AG20443 (cell line): Measurements from ENCODE around the gene NADSYN1.

Source experiments
- DNase-seq: peaks from one replicate; pipeline ENCODE4 v3.0.0; 2012; ENCODE audit warnings: low spot score, mixed read lengths

Gene NADSYN1

DNA sequence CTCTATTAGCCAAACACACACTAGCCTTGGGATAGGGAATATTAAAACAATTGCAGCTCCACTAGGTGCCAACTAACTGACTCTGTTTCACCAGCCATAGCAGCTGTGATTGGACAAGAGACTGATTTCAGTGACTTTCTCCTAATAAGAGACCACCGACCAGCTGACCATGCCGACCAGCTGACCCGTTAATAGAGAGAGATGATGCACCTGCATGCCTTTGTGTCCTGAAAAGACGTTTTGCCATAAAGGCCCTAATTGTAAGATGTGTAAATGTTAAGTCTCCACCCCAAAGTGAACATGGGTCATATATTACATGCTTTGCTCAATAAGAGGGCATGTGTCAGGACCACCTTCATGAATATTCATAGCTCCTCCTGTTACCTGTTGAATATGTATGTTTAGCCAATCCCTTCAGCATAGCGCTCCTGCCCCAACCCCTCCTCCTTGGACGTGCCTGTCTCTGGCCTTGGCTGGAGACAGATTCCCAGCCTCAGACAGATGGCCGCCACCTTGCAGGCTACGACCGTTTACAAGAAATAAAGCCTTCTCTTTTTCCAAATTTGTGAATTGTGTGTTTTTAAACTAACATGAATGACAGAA lies 1.3 kb upstream of the NADSYN1 start:
- DNase-seq = no peak

DNA sequence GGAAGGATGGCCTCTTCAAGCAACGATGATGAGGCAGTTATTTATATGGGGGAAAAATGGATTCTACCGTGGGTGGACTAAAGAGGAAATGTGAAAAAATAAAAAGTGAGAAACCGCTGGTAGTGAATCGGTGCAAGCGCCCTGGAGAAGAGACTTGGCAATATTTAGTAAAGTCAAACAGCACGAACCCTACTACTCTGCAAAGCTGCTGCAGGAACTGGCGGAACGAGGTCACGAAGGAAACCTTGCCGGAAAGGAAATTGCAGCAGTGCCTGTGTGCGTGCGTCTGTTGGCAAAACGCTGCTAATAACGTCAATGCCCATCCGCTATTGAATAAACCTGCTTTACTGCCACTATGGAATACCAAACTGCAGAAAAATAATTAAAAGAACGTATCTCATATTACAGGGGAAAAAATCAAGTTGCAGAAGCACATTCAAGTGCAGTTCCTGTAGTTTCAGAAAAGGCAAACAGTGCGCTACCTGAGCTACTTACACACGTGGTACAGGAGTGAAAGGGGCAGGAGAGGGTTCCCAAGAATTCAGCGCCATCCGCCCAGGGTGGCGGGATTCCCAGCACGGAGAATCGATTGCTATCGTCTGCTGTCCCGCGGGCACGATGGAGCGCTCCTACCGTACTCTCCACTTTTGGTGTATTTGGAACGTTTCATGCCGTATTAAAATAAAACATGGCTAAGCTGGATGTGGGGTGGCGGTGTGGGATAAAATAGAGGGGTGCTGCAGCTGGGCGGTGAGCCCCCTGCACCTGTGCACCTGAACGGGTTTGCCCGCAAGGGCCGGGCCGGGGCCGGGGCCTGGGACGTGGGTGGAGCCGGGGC lies 585 bp upstream of the NADSYN1 start:
- DNase-seq = peak; percentile 36

DNA sequence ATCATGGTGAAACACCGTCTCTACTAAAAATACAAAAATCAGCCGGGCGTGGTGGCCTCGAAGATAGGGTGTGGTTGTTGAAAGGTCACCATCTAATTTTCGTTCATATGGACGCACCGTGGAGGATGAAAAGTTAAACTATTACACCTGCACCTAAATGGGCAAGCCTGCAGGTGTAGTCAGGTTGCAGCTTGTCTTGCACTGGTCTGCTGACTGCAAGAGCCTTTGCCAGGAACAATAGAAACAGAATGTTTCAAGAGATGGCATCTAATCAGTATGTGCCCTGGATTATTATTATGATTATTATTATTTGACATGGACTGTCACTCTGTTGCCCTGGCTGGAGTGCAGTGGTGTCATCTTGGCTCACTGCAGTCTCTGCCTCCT lies 908 bp downstream of the NADSYN1 start:
- no peak for DNase-seq

DNA sequence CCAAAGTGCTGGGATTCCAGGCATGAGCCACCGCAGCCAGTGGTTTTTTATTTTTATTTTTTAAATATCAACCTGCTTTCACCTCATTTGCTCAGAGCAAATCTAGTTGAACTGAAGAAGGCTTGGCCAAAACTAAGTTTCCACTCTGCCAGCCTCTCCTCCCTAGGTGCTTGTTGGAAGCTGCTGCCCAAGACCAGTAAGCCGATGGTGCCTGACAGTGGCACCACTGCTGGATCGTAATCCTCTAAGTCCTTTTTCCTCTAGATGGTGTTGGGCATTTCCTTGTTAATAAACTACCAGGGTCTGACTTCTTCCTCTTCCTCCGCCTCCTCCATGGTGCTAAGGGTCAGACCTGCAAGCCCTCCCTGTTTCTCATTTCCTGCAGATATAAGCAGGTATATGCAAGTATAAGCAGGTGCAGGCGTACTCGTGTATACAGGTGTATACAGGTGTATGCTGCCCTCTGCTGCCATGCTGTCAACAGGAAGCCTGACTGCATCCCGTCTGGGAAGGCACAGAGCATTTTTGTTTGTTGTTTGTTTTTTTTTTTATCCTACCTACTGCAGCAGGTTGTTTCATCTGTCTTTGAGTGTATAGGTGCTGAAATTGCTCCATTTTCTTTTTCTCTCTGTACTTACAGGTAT lies 1.6 kb downstream of the NADSYN1 start:
- DNase-seq = no peak

DNA sequence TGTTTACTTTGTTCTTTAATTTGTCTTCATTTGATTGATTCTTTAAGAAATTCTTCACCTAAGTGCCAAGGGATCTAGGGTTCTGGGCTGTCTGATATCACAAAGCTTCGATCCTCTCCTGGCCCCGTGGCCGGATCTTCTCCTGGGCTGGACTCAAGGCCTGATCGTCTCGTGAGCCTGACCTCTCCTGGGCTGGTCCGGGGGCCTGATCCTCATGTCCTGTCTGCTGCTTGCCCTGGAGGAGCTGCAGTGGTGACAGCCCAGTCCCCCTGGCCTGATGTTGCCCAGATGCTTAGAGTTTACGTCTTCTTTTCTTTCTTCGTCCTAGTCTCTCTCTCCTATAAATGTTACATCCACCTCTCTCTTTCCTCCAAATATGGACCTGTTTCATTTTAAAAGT lies 3.3 kb downstream of the NADSYN1 start:
- DNase-seq = no peak

DNA sequence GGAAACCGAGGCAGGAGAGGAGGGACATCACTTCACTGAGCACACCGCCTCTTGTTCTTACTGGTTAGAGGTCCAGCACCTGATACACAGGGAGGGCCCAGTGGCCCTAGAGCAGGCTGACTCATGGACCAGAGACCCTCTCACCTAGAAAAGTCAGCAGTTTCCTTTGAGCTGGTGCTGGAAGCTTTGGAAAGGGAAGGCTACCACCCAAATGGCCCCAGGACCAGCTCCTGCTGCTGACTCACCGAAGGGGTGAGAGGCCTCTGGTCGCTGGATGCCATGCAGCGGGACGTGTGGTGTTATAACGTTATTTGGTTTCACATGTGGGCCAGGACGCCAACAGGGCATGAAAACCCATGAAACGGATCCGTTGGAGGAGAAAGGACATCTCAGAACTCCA lies 3.8 kb downstream of the NADSYN1 start:
- no peak for DNase-seq

DNA sequence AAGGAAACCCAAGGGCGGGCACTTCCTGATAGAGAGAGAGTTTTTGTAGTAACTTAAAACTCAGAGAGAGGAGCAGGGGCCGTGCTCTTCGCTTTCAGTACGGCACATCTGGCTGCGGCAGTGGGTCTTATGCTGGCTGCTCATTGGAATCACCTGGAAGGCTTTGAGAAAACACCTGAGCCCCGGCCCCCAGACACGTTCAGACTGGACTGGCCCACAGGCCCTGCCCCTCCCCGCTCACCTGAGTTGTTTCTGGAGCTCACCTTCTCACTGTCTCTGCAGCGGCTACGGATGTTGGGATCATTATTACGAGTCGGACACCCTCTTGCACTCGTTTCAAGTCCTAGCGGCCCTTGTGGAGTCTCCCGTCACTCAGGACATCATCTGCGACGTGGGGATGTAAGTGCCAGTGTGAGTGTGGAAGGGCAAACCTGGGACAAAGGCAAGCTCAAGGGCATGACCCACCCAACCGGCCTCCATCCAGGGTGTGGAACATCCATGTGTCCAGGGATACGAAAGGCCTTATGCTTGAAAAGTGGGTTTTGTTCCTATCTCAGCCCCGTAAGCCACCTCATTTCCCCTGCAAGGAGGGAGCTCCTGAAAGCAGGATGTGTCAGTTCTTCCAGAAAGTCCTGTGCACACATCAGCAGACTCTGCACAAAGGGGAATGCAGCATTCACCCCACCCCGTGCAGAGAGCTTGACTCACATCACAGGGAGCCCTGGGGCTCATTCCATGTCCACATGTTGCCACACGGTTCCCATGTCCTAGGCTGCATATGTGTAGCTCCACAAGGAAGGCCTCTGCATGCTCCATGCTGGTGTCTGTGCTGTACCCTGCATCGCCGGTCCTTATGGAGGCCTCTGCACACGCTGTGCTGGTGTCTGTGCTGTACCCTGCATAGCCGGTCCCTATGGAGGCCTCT lies 5.4 kb downstream of the NADSYN1 start:
- no peak for DNase-seq

DNA sequence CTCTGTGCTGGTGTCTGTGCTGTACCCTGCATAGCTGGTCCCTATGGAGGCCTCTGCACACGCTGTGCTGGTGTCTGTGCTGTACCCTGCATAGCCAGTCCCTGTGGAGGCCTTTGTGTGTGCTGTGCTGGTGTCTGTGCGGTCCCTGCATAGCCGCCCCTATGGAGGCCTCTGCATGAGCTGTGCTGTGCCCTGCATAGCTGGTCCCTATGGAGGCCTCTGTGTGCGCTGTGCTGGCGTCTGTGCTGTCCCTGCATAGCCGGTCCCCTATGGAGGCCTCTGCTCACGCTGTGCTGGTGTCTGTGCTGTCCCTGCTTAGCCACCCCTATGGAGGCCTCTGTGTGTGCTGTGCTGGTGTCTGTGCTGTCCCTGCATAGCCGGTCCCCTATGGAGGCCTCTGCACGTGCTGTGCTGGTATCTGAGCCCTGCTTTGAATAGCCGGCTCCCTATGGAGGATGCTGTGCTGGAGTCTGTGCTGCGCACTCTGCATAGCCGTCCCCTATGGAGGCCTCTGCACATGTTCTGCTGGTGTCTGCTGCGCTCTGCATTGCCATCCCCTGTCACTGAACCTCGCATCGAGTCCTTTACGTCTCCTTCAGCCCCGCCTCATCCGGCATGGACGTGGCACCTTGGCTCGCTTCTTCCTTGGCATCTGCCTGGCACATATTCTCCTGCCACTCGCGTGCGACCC lies 6.2 kb downstream of the NADSYN1 start:
- DNase-seq = no peak

DNA sequence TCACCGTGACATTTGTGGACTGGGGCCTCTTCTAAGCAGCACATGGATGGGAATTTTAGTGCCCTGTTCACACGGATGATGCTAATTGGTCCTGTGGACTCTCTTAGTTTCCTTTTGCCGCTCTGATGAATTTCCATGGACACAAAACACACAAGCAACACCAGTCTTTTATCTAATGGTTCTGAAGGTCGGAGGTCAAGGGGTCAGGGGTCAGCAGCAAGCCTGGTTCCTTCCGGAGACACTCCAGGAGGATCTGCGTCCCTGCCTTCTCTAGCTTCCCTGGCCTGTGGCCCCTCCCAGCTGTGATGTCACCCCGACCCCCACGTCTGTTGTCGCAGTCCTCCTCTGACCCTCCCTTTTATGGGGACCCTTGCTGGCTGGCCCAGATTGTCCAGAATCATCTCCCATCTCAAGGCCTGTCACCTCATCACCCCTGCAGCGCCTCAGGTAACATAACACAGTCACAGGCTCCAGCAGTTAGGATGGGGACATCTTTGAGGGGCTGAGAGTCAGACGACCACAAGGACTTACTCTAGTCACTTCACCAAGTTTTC lies 6.8 kb downstream of the NADSYN1 start:
- DNase-seq = no peak

DNA sequence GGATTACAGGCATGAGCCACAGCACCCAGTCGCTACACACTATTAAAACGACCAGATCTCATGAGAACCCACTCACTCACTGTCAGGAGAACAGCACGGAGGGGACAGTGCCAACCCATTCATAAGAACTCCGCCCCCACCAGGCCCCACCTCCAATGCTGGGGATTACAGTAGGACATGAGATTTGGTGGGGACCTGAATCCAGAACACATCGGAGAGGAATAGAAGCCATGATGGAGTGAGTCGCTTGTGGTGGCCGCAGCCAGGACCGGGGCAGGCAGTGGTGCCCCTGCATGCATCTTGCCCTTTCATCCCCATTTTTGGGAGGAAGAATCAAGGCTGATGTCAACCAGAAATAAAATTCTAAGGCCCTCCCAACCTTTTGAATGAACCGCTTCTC lies 8.7 kb downstream of the NADSYN1 start:
- no peak for DNase-seq

DNA sequence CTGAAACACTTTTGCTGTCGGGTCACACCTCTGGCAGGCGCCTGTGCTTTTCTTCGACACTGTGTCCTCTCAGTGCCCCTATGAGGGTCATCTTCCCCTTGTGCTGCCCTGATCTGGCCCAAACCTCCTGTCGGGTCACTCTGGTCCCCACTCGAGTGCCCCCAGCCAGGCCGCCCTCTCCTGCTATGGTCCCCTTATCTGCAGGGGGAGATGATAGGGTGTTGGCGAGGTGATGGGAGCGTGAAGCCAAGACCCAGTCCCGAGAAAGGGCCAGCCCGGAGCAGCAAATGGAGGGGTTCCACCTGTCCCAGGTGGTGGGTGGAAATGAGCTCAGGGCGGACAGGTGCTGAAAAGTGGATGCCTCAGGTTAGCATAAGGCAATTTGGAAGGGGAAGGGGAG lies 9.7 kb downstream of the NADSYN1 start:
- no peak for DNase-seq

DNA sequence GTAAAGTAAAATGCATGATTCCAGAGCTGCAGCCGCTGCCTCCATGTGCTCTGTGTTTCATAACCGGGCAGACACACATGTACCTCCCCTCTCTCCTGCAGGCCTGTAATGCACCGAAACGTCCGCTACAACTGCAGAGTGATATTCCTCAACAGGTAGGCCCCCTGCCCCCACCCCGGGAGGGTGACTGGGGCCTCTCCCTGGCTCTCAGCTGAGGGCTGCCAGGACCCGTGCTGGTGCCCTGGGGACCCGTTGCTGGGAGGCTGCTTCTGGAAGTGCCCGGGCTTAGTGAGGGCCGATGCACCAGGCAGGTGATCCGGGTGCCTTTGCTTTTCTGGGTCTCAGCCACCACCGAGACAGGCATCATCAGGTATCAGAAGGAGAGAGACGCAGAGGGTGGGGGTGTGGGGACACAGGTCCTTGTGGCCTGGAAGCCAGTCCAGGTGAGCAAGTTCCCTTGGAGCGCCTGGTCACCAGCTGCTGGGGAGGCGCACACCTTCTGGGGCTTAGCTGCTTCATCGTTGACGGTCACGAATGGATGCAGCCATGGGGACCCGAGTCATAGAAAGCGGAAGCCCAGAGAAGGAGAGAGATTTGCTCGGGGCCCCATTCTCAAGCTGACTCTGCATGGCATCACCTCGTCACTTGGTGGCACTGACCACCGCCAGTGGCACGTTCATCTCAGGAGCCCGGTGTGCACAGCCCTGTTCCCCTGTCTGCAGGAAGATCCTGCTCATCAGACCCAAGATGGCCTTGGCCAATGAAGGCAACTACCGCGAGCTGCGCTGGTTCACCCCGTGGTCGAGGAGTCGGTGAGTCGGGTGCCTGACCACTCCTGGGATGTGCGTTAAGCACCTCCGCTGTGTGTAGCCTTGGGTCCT lies 10.6 kb downstream of the NADSYN1 start:
- DNase-seq = no peak

DNA sequence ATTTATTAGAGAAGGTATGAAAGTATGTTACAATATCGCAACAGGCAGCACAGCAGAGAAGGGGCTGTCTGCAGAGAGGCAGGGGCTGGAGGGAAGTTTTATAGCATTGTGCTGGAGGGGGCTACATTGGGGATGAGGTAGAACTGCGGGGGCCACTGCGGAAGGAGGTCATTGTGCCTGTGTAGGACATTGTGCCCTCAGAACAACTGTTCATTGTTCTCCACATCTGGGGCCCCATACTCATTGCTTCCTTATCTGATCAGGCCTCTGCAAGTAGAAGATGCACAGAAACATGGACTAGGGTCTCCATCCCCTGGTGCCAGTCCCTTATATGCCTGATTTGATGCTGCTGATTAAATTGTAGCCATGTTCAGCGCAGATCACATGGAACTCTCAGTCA lies 12.1 kb downstream of the NADSYN1 start:
- no peak for DNase-seq

DNA sequence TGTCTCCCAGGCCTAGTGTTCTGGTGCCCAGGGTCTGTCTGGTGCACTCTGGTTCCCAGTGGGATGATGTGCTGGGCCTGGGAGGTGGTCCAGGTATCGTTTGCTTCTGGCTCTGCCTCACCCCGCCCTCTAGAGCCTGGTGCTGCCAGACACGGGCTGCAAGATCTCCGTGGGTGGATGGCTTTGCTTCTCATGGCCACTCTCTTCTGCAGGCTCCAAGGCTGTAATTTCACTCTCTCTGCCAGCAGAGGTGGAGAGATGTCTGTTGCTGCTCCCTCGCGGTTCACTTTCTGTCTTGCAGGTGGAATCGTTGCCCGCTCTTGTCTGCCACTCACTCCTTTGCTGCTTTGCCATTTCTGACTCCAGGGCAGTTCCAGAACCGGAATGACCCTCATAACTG lies 13.4 kb downstream of the NADSYN1 start:
- DNase-seq = no peak

DNA sequence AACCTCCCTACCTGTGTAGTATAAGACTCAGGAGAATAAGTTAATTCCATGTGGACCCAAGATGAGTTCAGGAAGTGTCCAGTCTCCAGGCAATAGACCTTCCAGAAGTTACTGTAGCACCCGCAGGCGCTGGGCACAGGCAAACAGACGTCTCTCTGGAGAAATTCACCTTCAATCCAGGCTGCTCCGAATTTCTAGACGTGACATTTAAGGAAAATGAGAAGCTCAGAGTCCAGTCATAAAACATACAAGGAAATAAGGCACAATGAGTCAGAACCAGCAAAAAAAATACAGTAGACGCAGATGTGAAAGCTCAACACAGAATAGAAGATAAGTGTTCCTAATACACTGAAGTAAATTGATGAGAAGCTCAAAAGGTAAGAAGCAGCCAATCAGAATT lies 14.2 kb downstream of the NADSYN1 start:
- DNase-seq = no peak

DNA sequence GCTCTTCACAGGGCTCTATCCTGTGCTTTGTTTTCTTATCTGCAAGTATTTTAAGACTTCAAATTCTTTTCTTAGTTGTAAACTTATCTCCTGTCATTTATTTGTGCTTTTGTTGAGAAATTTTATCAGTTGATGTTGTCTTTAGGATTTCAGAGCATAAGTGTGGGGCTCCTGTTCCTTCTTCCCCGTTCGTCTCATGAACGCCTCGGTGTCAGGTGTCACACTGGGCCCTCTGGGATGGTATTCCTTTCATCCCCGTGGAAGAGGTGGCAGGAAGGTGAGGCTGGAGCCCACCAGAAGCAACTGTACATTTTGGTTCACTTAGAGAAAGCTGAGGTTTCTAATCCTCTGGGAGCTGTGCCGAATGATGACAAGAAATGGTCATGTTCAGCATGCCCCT lies 17.9 kb downstream of the NADSYN1 start:
- no peak for DNase-seq

DNA sequence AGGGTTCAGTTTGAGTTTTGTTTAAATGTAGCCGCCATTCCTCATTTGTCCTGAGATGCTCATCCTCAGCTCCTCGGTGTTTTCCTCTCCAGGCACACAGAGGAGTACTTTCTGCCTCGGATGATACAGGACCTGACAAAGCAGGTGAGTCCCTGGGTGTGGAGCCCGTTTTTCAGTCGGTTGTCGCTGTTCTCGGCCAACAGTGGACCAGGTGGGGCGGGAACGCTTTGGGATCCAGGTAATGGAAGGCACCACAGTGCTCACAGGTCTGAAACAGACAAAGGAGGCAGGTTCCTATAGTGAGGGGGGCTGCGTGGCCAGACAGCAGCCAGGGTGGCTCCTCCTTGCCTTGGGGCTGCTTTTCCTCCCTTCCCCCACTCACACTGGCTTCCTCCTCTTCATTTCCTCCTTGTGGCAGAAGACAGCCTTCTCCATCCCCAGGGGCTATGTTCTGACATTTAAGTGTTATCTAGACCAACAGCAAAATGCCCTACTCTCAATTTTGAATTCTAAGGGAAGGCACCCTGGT lies 19.4 kb downstream of the NADSYN1 start:
- DNase-seq = no peak

DNA sequence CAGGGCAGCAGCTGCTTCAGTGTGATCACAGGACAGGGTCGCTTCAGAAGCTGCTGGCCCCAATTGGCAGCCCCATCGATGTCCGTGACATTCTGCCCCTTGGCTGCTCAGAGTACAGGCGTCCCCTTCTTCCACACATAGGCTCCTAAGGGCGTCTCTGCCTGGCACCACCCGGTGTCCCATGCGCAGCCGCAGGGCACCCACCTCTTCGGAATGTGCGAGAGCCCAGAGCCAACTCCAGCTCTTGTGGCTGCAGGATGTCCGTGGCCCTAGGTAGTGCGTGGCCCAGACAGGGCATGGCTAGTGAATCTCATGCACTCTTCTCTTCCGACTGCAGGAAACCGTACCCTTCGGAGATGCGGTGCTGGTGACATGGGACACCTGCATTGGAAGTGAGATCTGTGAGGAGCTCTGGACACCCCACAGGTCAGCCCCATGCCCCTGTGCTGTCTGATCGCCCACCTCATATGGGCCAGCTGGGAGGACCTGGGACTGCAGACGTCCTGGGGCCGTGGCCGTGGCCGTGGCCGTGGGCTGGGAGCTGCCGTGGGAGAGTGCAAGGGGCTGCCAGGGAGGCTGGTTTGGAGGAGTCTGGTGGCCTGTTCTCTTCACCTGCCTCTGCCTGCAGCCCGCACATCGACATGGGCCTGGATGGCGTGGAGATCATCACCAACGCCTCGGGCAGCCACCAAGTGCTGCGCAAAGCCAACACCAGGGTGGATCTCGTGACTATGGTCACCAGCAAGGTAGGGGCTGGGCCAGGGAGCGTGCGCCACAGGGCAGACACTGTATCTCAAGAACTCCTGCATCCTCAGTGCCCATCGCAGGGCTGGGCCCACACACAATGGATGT lies 20.2 kb downstream of the NADSYN1 start:
- DNase-seq = no peak

DNA sequence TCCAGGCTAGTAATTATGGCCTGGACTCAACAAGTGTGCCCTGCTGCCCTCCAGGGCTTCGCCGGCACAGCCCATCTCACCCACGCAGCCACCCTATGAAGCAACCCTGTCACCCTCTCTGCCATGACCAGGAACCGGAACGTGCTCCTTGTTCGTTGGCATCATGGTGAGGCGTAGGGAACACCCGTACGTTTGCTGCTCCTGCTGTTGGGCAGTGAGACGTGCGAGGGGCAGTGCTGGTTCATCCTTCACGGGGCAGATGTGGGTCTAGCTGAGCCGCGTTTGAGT lies 20.7 kb downstream of the NADSYN1 start:
- DNase-seq = no peak
